GM12864 (cell line): ENCODE data around the gene BFSP1.

Source experiments
- DNase-seq: peaks from one replicate; pipeline ENCODE4 v3.0.0-alpha.2; 2011; ENCODE audit warnings: low read depth
- H3K4me3 ChIP-seq: 2 replicates; pipeline ENCODE4 v1.5.1; 2011; ENCODE audit warnings: mild to moderate bottlenecking, low read depth, low read length, control low read depth
- CTCF ChIP-seq: IDR thresholded peaks from 2 replicates; pipeline ENCODE4 v1.5.1; 2011; ENCODE audit warnings: low read depth, mild to moderate bottlenecking, moderate library complexity, low read length, control low read depth, inconsistent platforms; ENCODE audit errors: missing control alignments

BFSP1 gene

GRCh38 chr20:17480696-17481095, 50.5 kb downstream of the BFSP1 start:
- no peak for TF ChIP-seq CTCF
- no peak overlapping the region for H3K4me3 ChIP-seq
- no peak for DNase-seq

GRCh38 chr20:17479063-17479657, 52.0 kb downstream of the BFSP1 start:
- no peak for TF ChIP-seq CTCF

GRCh38 chr20:17473659-17474058, 57.5 kb downstream of the BFSP1 start:
- no peak overlapping the region for H3K4me3 ChIP-seq
- no peak for TF ChIP-seq CTCF
- DNase-seq: no peak

More at GRCh38 chr20:17479063-17479657, 52.0 kb downstream of the BFSP1 start:
- no peak overlapping the region for H3K4me3 ChIP-seq
- no peak for DNase-seq

DNA sequence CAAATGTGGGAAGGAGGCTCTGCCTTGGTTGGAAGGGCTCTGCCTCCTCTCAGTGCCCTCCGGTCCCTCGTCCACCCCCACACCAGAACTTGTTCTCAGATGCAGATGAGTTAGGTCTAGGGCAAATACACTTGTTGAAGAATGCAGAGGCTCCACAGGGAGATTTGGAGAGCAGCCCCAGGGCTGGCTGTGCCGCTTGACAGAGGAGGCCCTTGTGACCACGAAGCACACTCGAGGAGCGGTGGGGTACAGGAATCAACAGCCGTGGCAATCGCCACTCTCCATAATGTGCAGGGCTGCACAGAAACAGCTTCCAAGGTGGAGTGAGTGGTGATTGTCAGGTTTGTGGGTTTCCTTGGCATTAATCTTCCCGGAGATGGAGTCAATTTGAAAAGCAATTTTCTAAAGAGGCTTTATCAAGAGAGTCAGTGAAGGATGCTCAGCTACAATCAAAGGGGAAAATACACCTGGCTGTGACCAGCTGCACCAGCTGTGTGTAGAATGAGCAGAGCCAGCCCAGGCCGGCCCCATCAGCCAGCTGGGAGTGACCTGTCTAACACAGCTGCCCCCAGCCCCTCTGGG, 59.5 kb downstream of the BFSP1 start:
- DNase-seq: no peak
- H3K4me3 ChIP-seq: no peak overlapping the region
- no peak for TF ChIP-seq CTCF

GRCh38 chr20:17470973-17471372, 60.2 kb downstream of the BFSP1 start:
- no peak for TF ChIP-seq CTCF
- DNase-seq: no peak
- H3K4me3 ChIP-seq: no peak overlapping the region

- no peak for DNase-seq
- no peak overlapping the region for H3K4me3 ChIP-seq
- no peak for TF ChIP-seq CTCF
These were observed 60.7 kb downstream of the BFSP1 start for GRCh38 chr20:17470521-17470920.
